HG03108 (cell line): ENCODE results near the gene PCBP1.
"Not testable (repeated sequence)": the region's sequence is repeated elsewhere in the genome, so short reads cannot be mapped to it uniquely, and the experiment has no call there.

ENCODE experiments used
- ATAC-seq: cut with Tn5 transposase; IDR thresholded peaks from one replicate; pipeline ENCODE4 v1.9.1; 2021; ENCODE audit warnings: moderate library complexity; ENCODE audit not compliant: unreplicated experiment

The PCBP1 gene

DNA sequence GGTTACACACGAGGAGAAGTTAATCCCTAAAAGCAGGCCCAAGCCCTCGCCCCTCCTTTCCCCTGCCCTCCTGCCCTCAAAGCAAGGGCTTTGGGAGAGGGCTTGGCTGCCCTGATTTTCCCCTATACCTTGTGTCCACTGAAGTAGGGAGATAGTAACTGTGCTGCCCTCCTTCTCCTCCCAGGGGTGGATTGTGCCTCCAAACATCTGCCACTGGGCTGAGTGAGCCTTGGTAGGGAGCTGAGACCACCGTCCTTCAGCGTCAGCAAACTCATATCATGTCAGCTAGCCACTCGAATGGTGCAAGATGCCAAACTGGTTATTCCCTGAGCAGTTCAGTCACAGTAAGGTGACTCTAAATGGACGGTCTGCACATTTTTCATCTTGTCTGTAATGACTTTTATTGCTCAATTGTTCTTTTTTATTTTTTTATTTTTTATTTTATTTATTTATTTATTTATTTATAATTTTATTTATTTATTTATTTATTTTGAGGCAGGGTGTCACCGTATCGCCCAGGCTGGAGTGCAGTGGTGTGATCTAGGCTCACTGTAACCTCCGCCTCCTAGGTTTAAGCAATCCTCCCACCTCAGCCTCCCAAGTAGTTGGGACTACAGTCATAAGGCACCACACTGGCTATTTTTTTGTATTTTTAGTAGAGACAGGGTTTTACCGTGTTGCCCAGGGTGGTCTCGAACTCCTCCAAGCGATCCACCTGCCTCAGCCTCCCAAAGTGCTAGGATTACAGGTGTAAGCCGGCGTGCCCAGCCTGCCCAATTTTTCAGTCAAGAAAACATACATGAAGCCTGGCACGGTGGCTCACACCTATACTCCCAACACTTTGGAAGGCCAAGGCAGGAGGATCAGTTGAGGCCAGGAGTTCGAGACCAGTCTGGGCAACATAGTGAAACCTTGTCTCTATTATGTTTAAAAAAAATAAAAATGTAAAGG lies 8.7 kb downstream of the PCBP1 start:
- ATAC-seq = no peak

DNA sequence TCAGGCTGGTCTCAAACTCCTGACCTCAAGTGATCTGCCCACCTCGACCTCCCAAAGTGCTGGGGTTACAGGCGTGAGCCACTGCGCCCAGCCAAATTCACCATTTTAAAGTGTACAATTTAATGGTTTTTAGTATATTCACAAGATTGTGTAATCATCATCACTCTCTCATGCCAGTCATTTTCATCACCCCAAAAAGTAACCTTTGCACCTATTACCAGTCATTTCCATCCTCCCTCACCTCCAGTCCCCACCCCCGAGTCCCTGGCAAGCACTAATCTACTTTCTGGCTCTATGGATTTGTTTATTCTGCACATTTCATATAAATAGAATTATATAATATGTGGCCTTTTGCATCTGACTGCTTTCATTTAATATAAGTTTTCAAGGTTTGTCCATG lies 10.8 kb downstream of the PCBP1 start:
- ATAC-seq = no peak

GRCh38 chr2:70099270-70099669 lies 12.0 kb downstream of the PCBP1 start:
- no peak for ATAC-seq

DNA sequence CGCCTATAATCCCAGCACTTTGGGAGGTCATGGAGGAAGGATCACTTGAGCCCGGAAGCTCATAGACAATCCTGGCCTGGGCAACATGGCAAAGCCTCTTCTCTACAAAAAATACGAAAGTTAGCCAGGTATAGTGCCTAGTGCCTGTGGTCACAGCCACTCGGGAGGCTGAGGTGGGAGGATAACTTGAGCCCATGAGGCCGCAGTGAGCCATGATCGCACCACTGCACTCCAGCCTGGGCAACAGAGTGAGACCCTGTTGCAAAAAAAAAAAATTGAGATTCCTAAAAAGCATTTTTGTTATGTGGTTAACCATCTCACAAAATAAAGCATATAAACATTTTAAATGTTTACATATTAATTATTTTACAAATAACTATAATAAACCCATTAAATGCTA lies 13.9 kb downstream of the PCBP1 start:
- no peak for ATAC-seq

GRCh38 chr2:70101686-70102085 lies 14.4 kb downstream of the PCBP1 start:
- ATAC-seq = not testable (repeated sequence)

GRCh38 chr2:70102323-70102905 lies 15.1 kb downstream of the PCBP1 start:
- not testable (repeated sequence) for ATAC-seq

DNA sequence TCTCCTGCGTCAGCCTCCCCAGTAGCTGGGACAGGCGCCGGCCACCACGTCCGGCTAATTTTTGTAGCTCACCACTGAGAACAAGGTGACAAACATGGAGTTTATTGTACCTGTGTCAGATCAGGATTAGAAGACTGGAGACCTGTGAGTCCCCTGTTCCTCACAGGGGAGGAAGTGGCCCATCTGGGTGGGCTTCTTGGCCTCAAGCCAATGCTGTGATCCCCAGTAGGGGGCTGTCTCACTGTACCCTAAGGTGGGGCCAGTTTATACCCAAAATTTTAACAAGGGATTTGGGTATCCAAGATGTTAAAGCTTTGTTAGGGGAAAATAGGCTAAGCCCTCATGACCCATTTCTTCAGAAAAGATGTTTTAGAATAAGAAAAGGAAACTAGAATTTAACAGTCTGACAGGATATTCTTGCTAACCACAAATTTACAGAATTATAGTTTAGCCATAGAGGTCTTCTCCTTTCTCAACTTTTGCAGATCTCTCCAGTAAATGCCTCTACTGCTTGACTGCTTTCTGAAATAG lies 16.3 kb downstream of the PCBP1 start:
- ATAC-seq = no peak

- no peak for ATAC-seq
Observed at GRCh38 chr2:70104231-70105111, 17.2 kb downstream of the PCBP1 start.

GRCh38 chr2:70106138-70106537 lies 18.9 kb downstream of the PCBP1 start:
- ATAC-seq = not testable (repeated sequence)

DNA sequence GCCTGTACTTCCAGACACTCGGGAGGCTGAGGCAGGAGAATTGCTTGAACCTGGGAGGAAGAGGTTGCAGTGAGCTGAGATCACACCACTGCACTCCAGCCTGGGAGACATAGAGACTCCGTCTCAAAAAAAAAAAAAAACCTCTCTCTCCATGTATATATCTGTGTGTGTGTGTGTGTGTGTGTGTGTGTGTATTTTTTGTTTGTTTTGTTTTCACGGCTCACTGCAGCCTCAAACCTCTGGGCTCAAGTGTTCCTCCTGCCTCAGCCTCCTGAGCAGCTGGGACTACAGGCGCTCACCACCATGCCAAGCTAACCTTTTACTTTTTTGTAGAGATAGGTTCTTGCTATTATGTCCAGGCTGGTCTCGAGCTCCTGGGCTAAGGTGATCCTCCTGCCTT lies 23.1 kb downstream of the PCBP1 start:
- not testable (repeated sequence) for ATAC-seq

- ATAC-seq = no peak
Observed at GRCh38 chr2:70111752-70112591, 24.7 kb downstream of the PCBP1 start.

GRCh38 chr2:70113359-70114070 lies 26.2 kb downstream of the PCBP1 start:
- no peak for ATAC-seq

DNA sequence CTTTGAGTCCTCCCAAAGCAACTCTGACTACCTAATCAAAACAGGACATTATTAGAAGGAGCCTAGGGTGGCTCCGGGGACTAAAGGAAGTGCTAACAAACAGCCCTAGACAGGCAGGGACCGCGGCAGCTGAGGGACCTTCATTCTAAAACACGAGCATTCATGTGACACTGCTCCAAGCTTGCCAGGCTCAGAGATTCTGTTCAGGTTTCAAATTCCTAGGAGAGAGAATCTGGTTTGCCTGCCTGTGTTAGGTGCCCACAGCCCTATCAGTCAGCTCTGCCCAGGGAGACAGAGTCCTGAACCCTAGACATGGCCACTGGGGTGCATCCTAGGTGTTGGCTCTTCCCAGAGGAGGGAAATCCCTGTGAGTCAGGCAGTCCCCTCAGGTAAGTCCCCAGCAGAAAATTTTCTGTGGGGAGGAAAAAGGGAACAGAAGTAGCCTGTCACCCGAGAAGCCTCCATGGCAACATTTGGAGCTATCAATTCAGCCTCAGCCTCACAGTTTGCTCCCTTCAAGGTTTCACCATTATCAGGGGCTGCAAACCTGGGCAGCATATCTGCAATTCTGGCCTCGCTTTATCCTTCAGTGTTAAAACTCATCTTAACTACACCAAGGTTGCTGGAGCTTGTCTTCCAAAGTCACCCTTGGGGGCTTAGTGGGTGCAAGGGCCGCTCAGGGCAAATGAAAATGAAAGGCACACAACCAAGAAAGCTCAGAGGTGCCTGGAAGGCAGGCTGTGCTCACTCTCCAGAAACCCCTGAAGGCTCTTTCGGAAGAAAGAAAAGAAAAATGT lies 28.6 kb downstream of the PCBP1 start:
- ATAC-seq = peak; percentile 48

GRCh38 chr2:70116936-70117552 lies 29.8 kb downstream of the PCBP1 start:
- ATAC-seq = no peak

- no peak for ATAC-seq
Observed at GRCh38 chr2:70118798-70119454, 31.6 kb downstream of the PCBP1 start.

GRCh38 chr2:70121627-70122372 lies 34.5 kb downstream of the PCBP1 start:
- no peak for ATAC-seq

GRCh38 chr2:70122470-70122869 lies 35.2 kb downstream of the PCBP1 start:
- no peak for ATAC-seq
